ENCODE results near the gene POLR2E. TPM values are rescaled to one million over a fixed set of nuclear protein-coding genes. Genes with fewer than 3 reads are reported as not detected.

Gene POLR2E
- total RNA-seq: 100 to 1,000 TPM; 117 to 228 (median 150) TPM

GRCh38 chr19:1094978-1095701 lies at the start of gene POLR2E:
POLR2E (minus strand) TSS chr19:1095375; CDS start chr19:1095315, 60 bp downstream.
- WGBS, 2 donors (ENCODE audit: low coverage in 1 of 2): no CpG with 5 or more reads among the region's 81 CpGs
- peaks cover 0 to 54% (median 26%) of the 10 kb centered on the region in 3 donors for H3K4me1 ChIP-seq
- no peaks in the 10 kb centered on the region for H3K27me3 ChIP-seq
- ATAC-seq: peak; percentile 99
- peaks cover 0 to 37% of the 10 kb centered on the region in 2 donors for H3K36me3 ChIP-seq
- no peaks in the 10 kb centered on the region for H3K9me3 ChIP-seq
- H3K27ac ChIP-seq: peak within 1 kb of the TSS; percentile 29 to 89 (median 80)
- TF ChIP-seq, protein P1, sequence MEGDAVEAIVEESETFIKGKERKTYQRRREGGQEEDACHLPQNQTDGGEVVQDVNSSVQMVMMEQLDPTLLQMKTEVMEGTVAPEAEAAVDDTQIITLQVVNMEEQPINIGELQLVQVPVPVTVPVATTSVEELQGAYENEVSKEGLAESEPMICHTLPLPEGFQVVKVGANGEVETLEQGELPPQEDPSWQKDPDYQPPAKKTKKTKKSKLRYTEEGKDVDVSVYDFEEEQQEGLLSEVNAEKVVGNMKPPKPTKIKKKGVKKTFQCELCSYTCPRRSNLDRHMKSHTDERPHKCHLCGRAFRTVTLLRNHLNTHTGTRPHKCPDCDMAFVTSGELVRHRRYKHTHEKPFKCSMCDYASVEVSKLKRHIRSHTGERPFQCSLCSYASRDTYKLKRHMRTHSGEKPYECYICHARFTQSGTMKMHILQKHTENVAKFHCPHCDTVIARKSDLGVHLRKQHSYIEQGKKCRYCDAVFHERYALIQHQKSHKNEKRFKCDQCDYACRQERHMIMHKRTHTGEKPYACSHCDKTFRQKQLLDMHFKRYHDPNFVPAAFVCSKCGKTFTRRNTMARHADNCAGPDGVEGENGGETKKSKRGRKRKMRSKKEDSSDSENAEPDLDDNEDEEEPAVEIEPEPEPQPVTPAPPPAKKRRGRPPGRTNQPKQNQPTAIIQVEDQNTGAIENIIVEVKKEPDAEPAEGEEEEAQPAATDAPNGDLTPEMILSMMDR (IDR thresholded peaks at IDR 0.05): peak in 1 of 4 experiments; percentile 12
- TF ChIP-seq POLR2AphosphoS5 (IDR thresholded peaks at IDR 0.05) (peak; percentile 69), POLR2A (IDR thresholded peaks at IDR 0.05) (peak; percentile 58 to 68), EP300 (IDR thresholded peaks at IDR 0.05) (no peak)
- H3K4me3 ChIP-seq: peak within 1 kb of the TSS; percentile 71 to 81

GRCh38 chr19:1144741-1145140 lies 49.6 kb upstream of the POLR2E start:
- TF ChIP-seq POLR2A (IDR thresholded peaks at IDR 0.05) (no peak), POLR2AphosphoS5 (IDR thresholded peaks at IDR 0.05) (no peak), EP300 (IDR thresholded peaks at IDR 0.05) (no peak)
- TF ChIP-seq, protein P1 (IDR thresholded peaks at IDR 0.05): no peak
- Histone ChIP-seq H3K4me1 (no peaks in the 10 kb centered on the region), H3K4me3 (no peak overlapping the region), H3K27ac (no peak overlapping the region), H3K36me3 (peaks cover 0 to 81% of the 10 kb centered on the region in 2 donors), H3K9me3 (no peaks in the 10 kb centered on the region), H3K27me3 (no peaks in the 10 kb centered on the region)
- ATAC-seq: no peak
- WGBS, 2 donors (ENCODE audit: low coverage in 1 of 2): 100% methylated on average over 1 of the region's 1 CpG; no CpG with 5 or more reads in 1 of the 2 donors

DNA sequence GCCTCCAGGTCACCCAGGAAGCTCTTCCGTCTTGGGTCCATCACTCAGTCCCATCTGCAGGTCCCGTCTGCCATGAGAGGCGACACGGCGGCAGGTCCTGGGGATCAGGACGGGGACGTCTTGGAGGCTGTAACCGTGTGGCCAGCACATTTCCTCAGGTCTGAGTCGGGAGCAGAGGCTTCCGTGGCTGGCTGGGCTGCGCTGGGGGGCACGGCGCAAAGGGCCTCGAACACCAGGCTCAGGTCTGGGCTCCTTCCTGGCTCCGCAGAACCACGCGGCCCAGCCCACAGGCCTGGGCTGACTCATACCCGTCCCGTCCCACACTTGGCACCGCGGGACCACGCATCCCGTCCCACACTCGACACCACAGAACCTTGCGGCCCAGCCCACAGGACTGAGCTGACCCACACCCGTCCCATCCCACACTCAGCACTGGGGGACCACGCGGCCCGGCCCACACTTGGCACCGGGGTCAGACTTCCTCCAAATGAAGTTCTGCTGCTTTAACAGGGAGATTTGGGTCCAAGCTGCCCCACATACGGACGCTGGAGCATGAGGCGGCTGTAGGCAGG lies 48.7 kb upstream of the POLR2E start:
- H3K4me1 ChIP-seq: no peaks in the 10 kb centered on the region
- H3K36me3 ChIP-seq: peaks cover 0 to 79% of the 10 kb centered on the region in 2 donors
- H3K27ac ChIP-seq: no peak overlapping the region
- H3K27me3 ChIP-seq: no peaks in the 10 kb centered on the region
- no peaks in the 10 kb centered on the region for H3K9me3 ChIP-seq
- ATAC-seq: no peak
- TF ChIP-seq POLR2AphosphoS5 (IDR thresholded peaks at IDR 0.05) (no peak), POLR2A (IDR thresholded peaks at IDR 0.05) (no peak), EP300 (IDR thresholded peaks at IDR 0.05) (no peak)
- TF ChIP-seq, protein P1 (IDR thresholded peaks at IDR 0.05): no peak
- no CpG with 5 or more reads among the region's 33 CpGs for WGBS, 2 donors (ENCODE audit: low coverage in 1 of 2)
- H3K4me3 ChIP-seq: no peak overlapping the region

DNA sequence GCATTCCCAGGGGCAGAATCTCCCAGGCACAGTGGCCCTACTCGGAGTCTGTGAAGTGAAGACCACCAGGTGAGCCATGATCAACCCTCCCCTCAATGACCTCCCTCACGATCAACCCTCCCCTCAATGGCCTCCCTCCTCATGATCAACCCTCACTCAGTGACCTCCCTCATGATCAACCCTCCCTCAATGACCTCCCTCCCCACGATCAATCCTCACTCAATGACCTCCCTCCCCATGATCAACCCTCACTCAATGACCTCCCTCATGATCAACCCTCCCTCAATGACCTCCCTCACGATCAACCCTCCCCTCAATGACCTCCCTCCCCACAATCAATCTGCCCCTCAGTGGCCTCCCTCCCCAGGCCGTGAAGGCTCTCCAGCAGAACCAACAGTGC lies 46.8 kb upstream of the POLR2E start:
- WGBS, 2 donors (ENCODE audit: low coverage in 1 of 2): 73% methylated on average over 4 of the region's 5 CpGs
- TF ChIP-seq POLR2AphosphoS5 (IDR thresholded peaks at IDR 0.05) (no peak), EP300 (IDR thresholded peaks at IDR 0.05) (no peak), POLR2A (IDR thresholded peaks at IDR 0.05) (no peak)
- TF ChIP-seq, protein P1 (IDR thresholded peaks at IDR 0.05): no peak
- H3K27ac ChIP-seq: no peak overlapping the region
- H3K9me3 ChIP-seq: no peaks in the 10 kb centered on the region
- H3K4me3 ChIP-seq: no peak overlapping the region
- no peaks in the 10 kb centered on the region for H3K27me3 ChIP-seq
- H3K4me1 ChIP-seq: peaks cover 0 to 1% (median 0%) of the 10 kb centered on the region in 3 donors
- peaks cover 0 to 71% of the 10 kb centered on the region in 2 donors for H3K36me3 ChIP-seq
- peak; percentile 49 for ATAC-seq
